GM12874 (cell line): ENCODE measurements around the gene FKTN.

ENCODE experiments used
- TF ChIP-seq, protein P1 (sequence below): IDR thresholded peaks from 2 replicates; pipeline ENCODE4 v1.5.1; 2011; ENCODE audit warnings: low read depth, mild to moderate bottlenecking, control low read depth, low read length, moderate library complexity; ENCODE audit not compliant: insufficient read depth

Gene FKTN

DNA sequence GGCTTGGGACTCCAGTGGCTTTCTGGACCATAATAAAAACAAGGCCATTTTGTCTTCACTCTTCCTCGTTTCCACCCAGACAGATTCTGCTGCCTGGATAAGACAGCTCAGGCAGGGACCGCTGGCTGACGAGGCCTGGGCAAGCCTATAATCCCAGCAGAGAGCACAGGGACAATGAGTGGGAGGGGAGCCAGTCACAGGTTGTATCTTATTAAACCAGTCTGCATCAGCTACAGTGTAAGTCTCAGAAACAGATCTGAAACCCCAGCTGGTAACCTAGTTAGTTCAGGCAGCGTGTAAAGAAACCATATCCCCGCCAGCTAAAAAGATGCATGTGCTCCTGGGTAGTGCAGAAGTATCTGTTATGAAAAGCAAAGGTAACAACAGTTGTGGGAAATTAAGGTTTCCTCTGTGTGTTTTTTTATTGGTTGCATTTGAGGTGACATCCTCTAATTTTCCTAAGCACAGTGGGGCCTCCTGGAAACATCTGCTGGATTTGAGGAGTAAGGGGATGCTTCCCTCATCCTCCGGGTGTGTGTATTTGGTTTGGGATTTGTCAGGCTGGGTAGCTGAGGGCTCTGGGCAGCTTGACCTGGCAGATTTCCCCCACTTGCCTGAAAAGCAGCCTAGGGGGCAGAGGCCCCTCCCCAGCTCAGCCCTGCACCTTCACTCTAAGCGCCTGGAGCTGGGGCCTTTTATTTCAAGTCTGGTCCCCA, 89.1 kb downstream of the FKTN start:
- TF ChIP-seq, protein P1, sequence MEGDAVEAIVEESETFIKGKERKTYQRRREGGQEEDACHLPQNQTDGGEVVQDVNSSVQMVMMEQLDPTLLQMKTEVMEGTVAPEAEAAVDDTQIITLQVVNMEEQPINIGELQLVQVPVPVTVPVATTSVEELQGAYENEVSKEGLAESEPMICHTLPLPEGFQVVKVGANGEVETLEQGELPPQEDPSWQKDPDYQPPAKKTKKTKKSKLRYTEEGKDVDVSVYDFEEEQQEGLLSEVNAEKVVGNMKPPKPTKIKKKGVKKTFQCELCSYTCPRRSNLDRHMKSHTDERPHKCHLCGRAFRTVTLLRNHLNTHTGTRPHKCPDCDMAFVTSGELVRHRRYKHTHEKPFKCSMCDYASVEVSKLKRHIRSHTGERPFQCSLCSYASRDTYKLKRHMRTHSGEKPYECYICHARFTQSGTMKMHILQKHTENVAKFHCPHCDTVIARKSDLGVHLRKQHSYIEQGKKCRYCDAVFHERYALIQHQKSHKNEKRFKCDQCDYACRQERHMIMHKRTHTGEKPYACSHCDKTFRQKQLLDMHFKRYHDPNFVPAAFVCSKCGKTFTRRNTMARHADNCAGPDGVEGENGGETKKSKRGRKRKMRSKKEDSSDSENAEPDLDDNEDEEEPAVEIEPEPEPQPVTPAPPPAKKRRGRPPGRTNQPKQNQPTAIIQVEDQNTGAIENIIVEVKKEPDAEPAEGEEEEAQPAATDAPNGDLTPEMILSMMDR = no peak

DNA sequence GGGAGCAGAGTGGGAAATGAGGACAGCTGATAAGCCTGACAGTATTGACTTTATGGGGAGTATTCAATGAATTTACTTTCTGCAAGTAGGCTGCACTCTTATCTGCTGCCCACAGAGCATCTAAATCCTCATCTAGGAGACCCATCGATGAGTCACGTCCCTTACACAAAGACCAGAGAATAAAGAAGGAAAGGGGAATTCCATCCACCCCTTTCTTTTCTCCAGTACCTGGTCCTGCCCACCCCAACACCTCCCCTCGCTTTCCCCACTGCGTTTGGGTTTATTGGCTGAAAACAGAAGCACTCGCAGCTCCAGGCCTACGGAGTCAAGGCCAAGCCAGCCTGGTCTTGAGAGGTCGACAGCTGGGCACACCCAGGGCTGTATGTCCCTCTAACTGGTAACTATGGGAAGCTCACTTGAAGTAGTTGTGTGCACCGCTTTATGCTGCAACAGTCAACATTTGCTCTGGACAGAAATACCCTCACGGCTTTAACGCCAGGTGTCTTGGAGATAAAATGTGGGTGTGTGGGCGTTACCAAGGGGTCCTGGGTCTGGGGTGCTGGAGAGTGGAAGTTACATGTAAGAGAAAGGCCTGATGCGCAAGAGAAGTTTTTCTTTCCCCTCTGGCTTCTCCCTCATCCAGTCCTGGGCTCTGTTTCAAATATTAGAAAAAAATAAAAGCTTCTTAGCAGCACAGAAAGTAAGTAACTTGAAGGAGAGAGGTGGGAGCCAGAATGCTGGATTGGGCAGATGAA, 89.8 kb downstream of the FKTN start:
- TF ChIP-seq, protein P1 = no peak

DNA sequence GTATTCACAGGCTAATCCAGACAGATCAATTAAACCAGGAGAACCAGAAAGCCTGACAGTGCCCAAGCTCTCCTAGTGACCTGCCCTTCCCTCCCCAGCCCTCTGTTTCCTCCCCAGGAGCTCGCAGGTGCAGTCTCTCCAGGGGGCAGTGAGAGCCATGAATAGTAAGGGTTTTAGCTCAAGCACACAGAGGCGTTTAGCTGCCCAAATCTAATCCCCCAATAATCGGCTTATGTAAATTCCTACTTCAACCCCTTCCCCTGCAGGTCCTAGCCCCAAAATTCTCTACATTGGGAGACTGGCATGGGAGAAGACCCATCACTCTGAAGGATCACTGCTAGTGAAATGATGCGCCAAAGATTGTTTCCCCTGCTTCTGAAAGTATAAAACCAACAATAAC, 93.9 kb downstream of the FKTN start:
- TF ChIP-seq, protein P1 = no peak

DNA sequence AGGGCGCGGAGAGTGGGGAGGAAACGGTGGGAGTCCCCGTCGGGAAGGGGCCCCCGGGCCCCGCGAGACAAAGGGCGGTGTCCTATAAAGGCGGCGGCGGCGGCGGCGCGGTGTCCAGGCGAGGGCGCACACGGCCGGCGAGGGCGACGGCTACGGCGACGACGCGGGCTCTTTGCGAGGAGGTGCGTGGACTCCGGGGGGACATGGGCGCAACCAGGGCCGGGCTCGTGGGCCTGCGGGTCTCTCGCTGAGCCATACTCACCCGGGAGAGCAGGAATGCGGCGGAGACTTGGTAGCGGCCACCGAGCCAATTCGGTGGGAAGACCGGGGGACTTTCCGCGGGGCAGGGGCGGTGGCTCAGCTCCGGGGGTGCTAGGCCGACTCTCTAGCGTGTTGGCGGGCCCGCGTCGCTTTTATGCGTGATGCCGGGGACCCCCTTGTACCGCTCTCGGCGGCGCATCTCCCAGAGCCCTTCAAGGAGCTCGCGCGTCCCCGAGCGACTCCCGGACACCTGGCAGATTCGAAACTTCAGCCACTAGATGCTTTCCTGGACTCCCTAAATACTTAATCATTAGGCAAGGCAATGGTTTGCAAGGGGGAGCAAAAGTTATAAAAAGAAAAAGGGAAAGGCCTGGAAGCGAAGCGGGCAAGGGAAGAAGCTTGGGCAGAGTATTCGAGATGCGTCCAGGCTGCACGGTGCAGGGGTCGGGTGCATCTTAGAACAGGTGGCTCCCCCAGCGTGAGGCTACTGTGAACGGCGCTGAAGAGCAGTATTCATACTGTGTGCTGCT, 98.4 kb downstream of the FKTN start:
- TF ChIP-seq, protein P1 = peak; percentile 18; the same call in 1 of the 2 replicates

DNA sequence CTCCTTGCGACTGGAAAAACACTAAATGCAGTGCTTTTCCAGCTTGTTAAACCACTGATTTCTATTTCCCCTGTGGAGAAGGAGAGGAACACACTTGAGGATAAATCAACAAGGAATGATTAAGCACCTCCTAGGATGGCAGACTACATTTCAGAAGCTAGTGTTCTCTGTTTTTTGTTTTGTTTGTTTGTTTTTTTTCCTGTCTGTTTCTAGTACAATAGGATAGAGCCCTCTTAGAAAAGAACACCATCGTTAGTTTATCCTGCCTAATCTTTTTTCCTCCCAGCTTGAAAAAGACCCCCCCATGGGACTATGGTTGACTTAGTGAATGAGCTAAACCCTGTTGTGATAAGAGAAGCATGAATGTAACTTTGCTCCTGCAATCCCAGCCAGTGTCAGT, 100.4 kb downstream of the FKTN start:
- TF ChIP-seq, protein P1 = no peak

DNA sequence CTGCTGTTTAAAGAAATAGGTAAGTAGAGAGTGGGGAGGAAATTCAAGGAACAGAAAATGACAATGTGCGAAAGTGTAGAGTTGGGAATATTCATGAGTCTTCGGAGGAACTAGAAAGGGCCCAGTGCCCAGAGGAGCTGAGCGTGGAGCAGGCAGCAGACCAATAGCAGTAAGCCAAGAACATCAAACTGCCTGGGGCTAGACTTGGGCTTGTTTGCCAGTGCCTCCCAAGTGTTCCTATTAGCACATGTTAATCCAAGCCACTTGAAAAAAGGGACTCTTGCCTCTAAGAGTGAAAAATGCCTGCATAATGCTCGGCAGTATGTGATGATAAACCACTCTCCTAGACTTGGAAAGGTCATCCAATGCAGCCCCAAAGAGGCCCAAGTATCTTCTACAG, 103.1 kb downstream of the FKTN start:
- TF ChIP-seq, protein P1 = no peak
